Measurements from ENCODE around the gene PSORS1C1.
A peak's percentile ranks its signal among the peaks of the same experiment; 100 is the strongest.
"Not testable (repeated sequence)": the region's sequence is repeated elsewhere in the genome, so short reads cannot be mapped to it uniquely, and the experiment has no call there.

Gene PSORS1C1

GRCh38 chr6:31158863-31159855, 44.6 kb downstream of the PSORS1C1 start:
- peak; percentile 42 to 43 for DNase-seq (ENCODE audit: low read depth in 1 of 2, low spot score in 1 of 2)
- in situ Hi-C loops (cut with HindIII; ENCODE audit: low pct_unique_long_range_greater_than_20kb, low sequenced_read_pairs): no loop called here
- no peak for TF ChIP-seq JUND (IDR thresholded peaks at IDR 0.05; ENCODE audit: low read depth)

GRCh38 chr6:31161216-31162126, 46.9 kb downstream of the PSORS1C1 start:
- TF ChIP-seq JUND (IDR thresholded peaks at IDR 0.05; ENCODE audit: low read depth): no peak
- in situ Hi-C loops (cut with HindIII; ENCODE audit: low pct_unique_long_range_greater_than_20kb, low sequenced_read_pairs): no loop called here
- DNase-seq (ENCODE audit: low read depth in 1 of 2, low spot score in 1 of 2): no peak

- TF ChIP-seq JUND (IDR thresholded peaks at IDR 0.05; ENCODE audit: low read depth): no peak
- no peak for DNase-seq (ENCODE audit: low read depth in 1 of 2, low spot score in 1 of 2)
- in situ Hi-C loops (cut with HindIII; ENCODE audit: low pct_unique_long_range_greater_than_20kb, low sequenced_read_pairs): no loop called here
These were observed 48.0 kb downstream of the PSORS1C1 start for GRCh38 chr6:31162463-31163165.

GRCh38 chr6:31163922-31164321, 49.3 kb downstream of the PSORS1C1 start:
- TF ChIP-seq JUND (IDR thresholded peaks at IDR 0.05; ENCODE audit: low read depth): no peak
- no peak for DNase-seq (ENCODE audit: low read depth in 1 of 2, low spot score in 1 of 2)
- in situ Hi-C loops (cut with HindIII; ENCODE audit: low pct_unique_long_range_greater_than_20kb, low sequenced_read_pairs): no loop called here

- in situ Hi-C loops (cut with HindIII; ENCODE audit: low pct_unique_long_range_greater_than_20kb, low sequenced_read_pairs): not testable (repeated sequence)
These were observed 50.0 kb downstream of the PSORS1C1 start for GRCh38 chr6:31164475-31165063.

GRCh38 chr6:31165064-31165832, 50.6 kb downstream of the PSORS1C1 start:
- in situ Hi-C loops (cut with HindIII; ENCODE audit: low pct_unique_long_range_greater_than_20kb, low sequenced_read_pairs); DNase-seq (ENCODE audit: low read depth in 1 of 2, low spot score in 1 of 2): not testable (repeated sequence)

More at GRCh38 chr6:31164475-31165063, 50.0 kb downstream of the PSORS1C1 start:
- not testable (repeated sequence) for DNase-seq (ENCODE audit: low read depth in 1 of 2, low spot score in 1 of 2)

GRCh38 chr6:31165986-31166385, 51.4 kb downstream of the PSORS1C1 start:
- DNase-seq (ENCODE audit: low read depth in 1 of 2, low spot score in 1 of 2): no peak
- in situ Hi-C loops (cut with HindIII; ENCODE audit: low pct_unique_long_range_greater_than_20kb, low sequenced_read_pairs): no loop called here
- no peak for TF ChIP-seq JUND (IDR thresholded peaks at IDR 0.05; ENCODE audit: low read depth)

GRCh38 chr6:31168606-31169005, 54.0 kb downstream of the PSORS1C1 start:
- DNase-seq (ENCODE audit: low read depth in 1 of 2, low spot score in 1 of 2): no peak
- in situ Hi-C loops (cut with HindIII; ENCODE audit: low pct_unique_long_range_greater_than_20kb, low sequenced_read_pairs): no loop called here
- no peak for TF ChIP-seq JUND (IDR thresholded peaks at IDR 0.05; ENCODE audit: low read depth)

- DNase-seq (ENCODE audit: low read depth in 1 of 2, low spot score in 1 of 2): peak; percentile 45 to 53
- in situ Hi-C loops (cut with HindIII; ENCODE audit: low pct_unique_long_range_greater_than_20kb, low sequenced_read_pairs): no loop called here
- no peak for TF ChIP-seq JUND (IDR thresholded peaks at IDR 0.05; ENCODE audit: low read depth)
These were observed 54.7 kb downstream of the PSORS1C1 start for GRCh38 chr6:31169123-31169857.

- DNase-seq (ENCODE audit: low read depth in 1 of 2, low spot score in 1 of 2); in situ Hi-C loops (cut with HindIII; ENCODE audit: low pct_unique_long_range_greater_than_20kb, low sequenced_read_pairs): not testable (repeated sequence)
These were observed 55.4 kb downstream of the PSORS1C1 start for GRCh38 chr6:31169858-31170599.

All from T47D (cell line).